Activated T-helper 2 cell treated with anti-CD3 and anti-CD28 coated beads, Interferon-gamma antibody, Interleukin-2, Interleukin-4, amounts not matched to agents 10 μg/mL and 5 μg/mL and 100 μg/mL, durations not matched to agents 14 hours and 24 hours and 36 hours (primary cell): ENCODE data around the gene DEDD2. TPM values are rescaled to one million over a fixed set of nuclear protein-coding genes. Genes with fewer than 3 reads are reported as not detected.

Experiments
- DNase-seq: peaks from one replicate; pipeline ENCODE4 v3.0.0; 2021; ENCODE audit warnings: low spot score
- H3K27ac Mint-ChIP-seq: one replicate; pipeline ENCODE4 v1.8.0; 2021; ENCODE audit warnings: mixed read lengths
- H3K27me3 Mint-ChIP-seq: one replicate; pipeline ENCODE4 v1.8.0; 2021; ENCODE audit warnings: low read depth, mixed read lengths
- H3K36me3 Mint-ChIP-seq: one replicate; pipeline ENCODE4 v1.8.0; 2021; ENCODE audit warnings: low read depth, mixed read lengths
- H3K4me1 Mint-ChIP-seq: one replicate; pipeline ENCODE4 v1.8.0; 2021; ENCODE audit warnings: low read depth, mixed read lengths
- H3K4me3 Mint-ChIP-seq: one replicate; pipeline ENCODE4 v1.8.0; 2021; ENCODE audit warnings: low read depth, mild to moderate bottlenecking, moderate library complexity, mixed read lengths
- H3K9me3 Mint-ChIP-seq: one replicate; pipeline ENCODE4 v1.8.0; 2021; ENCODE audit warnings: mixed read lengths
- intact Hi-C: fragments of 100-400 bp; cut with micrococcal nuclease; formaldehyde crosslinking; loops from one replicate; pipeline ENCODE4 v1.15.1; 2023
- total RNA-seq: library from RNA; stranded (reverse); gene quantifications from 2 replicates; pipeline ENCODE4 v1.2.3, GENCODE V29; 2022

Gene DEDD2
- total RNA-seq, 1 donor from 2014 or later, result 33.6 TPM

- intact Hi-C loops, result no loop called here
- no peaks in the 10 kb centered on the region for H3K4me1 Mint-ChIP-seq
- H3K9me3 Mint-ChIP-seq, result no peaks in the 10 kb centered on the region
- H3K4me3 Mint-ChIP-seq, result no peak overlapping the region
- no peak overlapping the region for H3K27ac Mint-ChIP-seq
- DNase-seq, result no peak
- H3K36me3 Mint-ChIP-seq, result no peaks in the 10 kb centered on the region
- peaks cover 18% of the 10 kb centered on the region for H3K27me3 Mint-ChIP-seq
Measured at GRCh38 chr19:42161616-42162263, 55.7 kb downstream of the DEDD2 start.

- Mint-ChIP-seq H3K27me3 (peaks cover 20% of the 10 kb centered on the region), H3K4me3 (no peak overlapping the region), H3K36me3 (no peaks in the 10 kb centered on the region), H3K4me1 (peaks cover 4% of the 10 kb centered on the region), H3K27ac (no peak overlapping the region), H3K9me3 (no peaks in the 10 kb centered on the region)
- no peak for DNase-seq
- intact Hi-C loops, result no loop called here
Measured at GRCh38 chr19:42159942-42160341, 57.5 kb downstream of the DEDD2 start.

DNA sequence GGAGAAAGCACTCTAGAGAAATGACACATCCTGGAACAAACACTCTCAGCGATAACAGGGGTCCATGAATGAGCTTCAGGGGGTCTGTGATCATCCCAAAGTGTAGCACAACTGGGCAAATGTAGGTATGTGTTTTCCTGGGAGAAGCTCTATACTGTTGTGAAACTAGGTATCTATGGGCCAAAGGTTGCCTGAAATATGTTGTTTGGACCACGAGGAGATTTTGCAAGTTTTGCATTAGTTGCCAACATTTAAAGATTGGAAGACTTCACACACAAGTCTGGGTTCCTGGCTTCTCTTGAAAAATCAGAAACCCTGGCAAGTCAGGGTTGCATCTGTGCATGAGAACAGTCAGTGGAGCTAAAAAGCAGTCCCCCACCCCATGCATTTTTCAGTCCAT is 58.6 kb downstream of the DEDD2 start:
- Mint-ChIP-seq H3K4me3 (no peak overlapping the region), H3K27ac (no peak overlapping the region), H3K9me3 (no peaks in the 10 kb centered on the region), H3K36me3 (no peaks in the 10 kb centered on the region), H3K4me1 (peaks cover 12% of the 10 kb centered on the region), H3K27me3 (peaks cover 25% of the 10 kb centered on the region)
- intact Hi-C loops, result no loop called here
- DNase-seq, result no peak

GRCh38 chr19:42156571-42156970 is 60.9 kb downstream of the DEDD2 start:
- H3K4me3 Mint-ChIP-seq, result no peak overlapping the region
- no peak for DNase-seq
- peaks cover 12% of the 10 kb centered on the region for H3K4me1 Mint-ChIP-seq
- intact Hi-C loops, result no loop called here
- H3K27me3 Mint-ChIP-seq, result peaks cover 25% of the 10 kb centered on the region
- no peak overlapping the region for H3K27ac Mint-ChIP-seq
- no peaks in the 10 kb centered on the region for H3K36me3 Mint-ChIP-seq
- no peaks in the 10 kb centered on the region for H3K9me3 Mint-ChIP-seq

- H3K27me3 Mint-ChIP-seq, result peaks cover 18% of the 10 kb centered on the region
- H3K27ac Mint-ChIP-seq, result no peak overlapping the region
- H3K4me1 Mint-ChIP-seq, result peaks cover 12% of the 10 kb centered on the region
- intact Hi-C loops, result no loop called here
- DNase-seq, result no peak
- no peak overlapping the region for H3K4me3 Mint-ChIP-seq
- H3K9me3 Mint-ChIP-seq, result no peaks in the 10 kb centered on the region
- H3K36me3 Mint-ChIP-seq, result no peaks in the 10 kb centered on the region
Measured at GRCh38 chr19:42155796-42156195, 61.7 kb downstream of the DEDD2 start.

- no peak for DNase-seq
- Mint-ChIP-seq H3K27me3 (peaks cover 17% of the 10 kb centered on the region), H3K4me3 (peak overlapping the region; percentile 3), H3K9me3 (no peaks in the 10 kb centered on the region), H3K27ac (peak overlapping the region; percentile 3), H3K4me1 (peaks cover 12% of the 10 kb centered on the region), H3K36me3 (no peaks in the 10 kb centered on the region)
- intact Hi-C loops, result no loop called here
Measured at GRCh38 chr19:42154471-42155323, 62.8 kb downstream of the DEDD2 start.

GRCh38 chr19:42153672-42154433 is 63.6 kb downstream of the DEDD2 start:
- no peaks in the 10 kb centered on the region for H3K36me3 Mint-ChIP-seq
- H3K4me1 Mint-ChIP-seq, result peaks cover 15% of the 10 kb centered on the region
- no peak for DNase-seq
- H3K9me3 Mint-ChIP-seq, result no peaks in the 10 kb centered on the region
- peak overlapping the region; percentile 3 for H3K4me3 Mint-ChIP-seq
- intact Hi-C loops, result no loop called here
- H3K27ac Mint-ChIP-seq, result peak overlapping the region; percentile 3
- peaks cover 19% of the 10 kb centered on the region for H3K27me3 Mint-ChIP-seq

DNA sequence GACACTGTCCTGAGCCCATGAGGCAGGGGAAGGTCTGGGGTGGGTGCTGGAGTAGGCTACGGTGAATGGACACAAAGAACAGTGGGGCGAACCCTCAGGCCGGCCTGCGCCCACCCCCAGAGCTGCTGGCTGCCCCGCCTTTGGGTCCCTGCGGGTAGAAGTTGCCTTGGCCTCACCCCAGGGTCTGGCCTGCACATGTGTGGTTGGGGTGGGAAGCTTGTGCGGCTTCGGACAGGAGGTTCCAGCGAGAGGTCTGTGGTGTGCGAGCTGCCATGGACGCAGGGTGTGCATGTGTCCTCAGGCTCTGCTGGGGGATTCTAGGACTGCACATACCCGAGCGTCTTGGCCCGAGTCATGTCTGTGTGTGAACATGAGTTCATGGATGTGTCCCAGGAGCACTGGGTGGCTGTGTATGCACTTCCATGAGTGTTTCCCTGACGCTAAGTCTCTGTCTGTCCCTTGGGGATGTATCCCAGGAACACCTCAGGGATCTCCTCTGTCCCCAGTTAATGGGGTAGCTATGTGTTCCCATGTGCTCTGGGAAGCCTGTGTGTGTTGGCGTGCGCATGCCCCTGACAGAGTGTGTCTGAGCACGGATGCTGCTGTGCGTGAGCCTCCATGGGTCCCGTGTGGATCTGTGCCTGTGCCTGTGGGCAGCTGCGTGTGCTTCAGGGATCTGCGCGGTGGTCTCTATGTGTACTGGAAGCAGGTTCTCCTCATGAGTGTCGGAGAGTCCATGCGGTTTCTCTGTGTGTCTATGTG is 64.4 kb downstream of the DEDD2 start:
- intact Hi-C loops, result no loop called here
- Mint-ChIP-seq H3K27ac (no peak overlapping the region), H3K9me3 (no peaks in the 10 kb centered on the region), H3K4me3 (no peak overlapping the region), H3K27me3 (peaks cover 21% of the 10 kb centered on the region), H3K4me1 (peaks cover 15% of the 10 kb centered on the region), H3K36me3 (no peaks in the 10 kb centered on the region)
- no peak for DNase-seq

DNA sequence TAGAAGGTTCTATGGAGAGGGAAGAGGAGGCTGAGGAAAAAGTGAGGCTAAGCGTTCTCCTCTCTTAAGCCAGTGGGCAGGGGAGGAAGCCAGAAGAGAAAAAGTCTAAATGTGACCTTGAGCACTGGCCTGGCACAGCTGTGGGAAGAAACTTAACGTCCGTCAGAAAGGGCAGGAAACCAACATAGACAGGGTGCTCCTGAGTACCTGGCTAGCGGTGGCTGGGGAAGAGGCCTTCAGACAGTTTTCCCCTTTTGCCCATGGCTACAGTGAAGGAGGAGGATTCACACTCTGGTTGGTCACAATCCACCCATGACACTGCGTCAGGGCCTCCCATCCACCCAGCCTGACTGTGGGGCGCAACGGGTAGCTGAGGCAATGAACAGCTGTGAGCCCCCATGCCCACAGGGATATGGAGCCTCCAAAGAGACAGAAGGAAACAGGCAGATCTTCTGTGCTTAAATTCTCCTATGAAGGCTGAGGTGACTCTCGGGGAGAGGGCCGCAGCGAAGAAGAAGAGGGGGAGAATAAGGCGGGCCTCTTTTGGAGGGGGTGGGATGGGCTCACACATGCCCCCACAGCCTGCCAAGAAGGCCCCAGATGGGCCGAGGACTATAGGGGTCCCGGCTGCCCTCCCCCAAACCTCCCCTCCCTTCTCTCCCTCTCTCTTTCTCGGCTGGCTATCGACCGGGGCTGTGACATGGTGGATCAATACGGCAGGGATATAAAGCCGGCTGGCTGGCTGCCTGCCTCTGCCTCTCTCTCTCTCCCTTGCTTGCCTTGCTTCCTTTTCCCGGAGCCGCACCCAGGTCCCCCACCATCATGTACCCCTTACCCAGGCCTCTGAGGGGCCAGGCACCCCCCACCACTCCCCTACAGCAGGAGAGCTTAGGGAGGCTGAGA is 65.4 kb downstream of the DEDD2 start:
- Mint-ChIP-seq H3K4me3 (no peak overlapping the region), H3K27ac (no peak overlapping the region), H3K9me3 (no peaks in the 10 kb centered on the region), H3K4me1 (peaks cover 15% of the 10 kb centered on the region), H3K27me3 (peaks cover 27% of the 10 kb centered on the region), H3K36me3 (no peaks in the 10 kb centered on the region)
- intact Hi-C loops, result no loop called here
- DNase-seq, result no peak

- no peaks in the 10 kb centered on the region for H3K9me3 Mint-ChIP-seq
- no peak for DNase-seq
- no peak overlapping the region for H3K4me3 Mint-ChIP-seq
- H3K27ac Mint-ChIP-seq, result no peak overlapping the region
- intact Hi-C loops, result no loop called here
- peaks cover 15% of the 10 kb centered on the region for H3K4me1 Mint-ChIP-seq
- peaks cover 27% of the 10 kb centered on the region for H3K27me3 Mint-ChIP-seq
- no peaks in the 10 kb centered on the region for H3K36me3 Mint-ChIP-seq
Measured at GRCh38 chr19:42150911-42151361, 66.5 kb downstream of the DEDD2 start.

GRCh38 chr19:42150364-42150763 is 67.1 kb downstream of the DEDD2 start:
- intact Hi-C loops, result no loop called here
- no peak for DNase-seq
- no peaks in the 10 kb centered on the region for H3K36me3 Mint-ChIP-seq
- no peak overlapping the region for H3K4me3 Mint-ChIP-seq
- no peaks in the 10 kb centered on the region for H3K9me3 Mint-ChIP-seq
- peaks cover 24% of the 10 kb centered on the region for H3K27me3 Mint-ChIP-seq
- no peak overlapping the region for H3K27ac Mint-ChIP-seq
- peaks cover 15% of the 10 kb centered on the region for H3K4me1 Mint-ChIP-seq
